Stimulated activated CD4-positive, alpha-beta T cell treated with anti-CD3 and anti-CD28 coated beads, TNF-alpha, amount 100 ng/mL, for 4 hours (primary cell): ENCODE results near the gene MSS51.
"Not testable (repeated sequence)": the region's sequence is repeated elsewhere in the genome, so short reads cannot be mapped to it uniquely, and the experiment has no call there.

Experiments
- DNase-seq, 3 experiments: peaks; one replicate each; pipeline ENCODE4 v3.0.0-alpha.2; 2020; ENCODE audit warnings: low read depth in 3 of 3

Gene MSS51

DNA sequence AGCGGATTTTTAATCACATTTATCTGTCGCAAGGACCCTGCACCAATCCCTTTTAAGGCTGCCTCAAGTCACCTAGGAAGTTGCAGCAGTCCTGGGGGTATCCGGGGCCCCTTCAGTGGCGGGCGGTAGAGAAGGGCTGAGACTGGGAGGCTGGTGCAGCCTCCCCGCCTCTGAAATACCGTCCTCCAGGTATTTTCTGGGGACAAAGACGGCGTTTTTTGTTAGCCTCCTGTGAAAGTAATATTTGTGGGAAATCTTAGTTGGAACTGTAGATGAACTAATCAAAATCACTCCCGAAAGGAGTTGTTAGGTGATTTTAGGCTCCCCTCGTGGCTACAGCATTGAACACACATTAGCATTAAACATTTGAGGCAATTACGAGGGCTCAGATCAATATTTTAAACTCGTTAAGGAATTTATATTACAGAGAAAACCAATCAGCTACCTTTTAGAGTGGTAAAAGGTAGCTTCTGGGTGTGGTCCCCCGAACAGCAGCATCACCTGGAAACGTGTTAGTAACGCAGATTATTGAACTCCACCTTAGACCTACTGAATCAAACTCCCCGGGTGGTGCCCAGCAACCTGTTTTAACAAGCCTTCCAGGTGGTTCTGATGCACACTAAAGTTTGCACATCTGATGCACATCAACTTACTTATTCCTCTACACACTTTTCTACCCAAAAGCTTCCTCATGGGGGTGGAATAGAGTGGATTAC, 19.0 kb downstream of the MSS51 start:
- DNase-seq = no peak

DNA sequence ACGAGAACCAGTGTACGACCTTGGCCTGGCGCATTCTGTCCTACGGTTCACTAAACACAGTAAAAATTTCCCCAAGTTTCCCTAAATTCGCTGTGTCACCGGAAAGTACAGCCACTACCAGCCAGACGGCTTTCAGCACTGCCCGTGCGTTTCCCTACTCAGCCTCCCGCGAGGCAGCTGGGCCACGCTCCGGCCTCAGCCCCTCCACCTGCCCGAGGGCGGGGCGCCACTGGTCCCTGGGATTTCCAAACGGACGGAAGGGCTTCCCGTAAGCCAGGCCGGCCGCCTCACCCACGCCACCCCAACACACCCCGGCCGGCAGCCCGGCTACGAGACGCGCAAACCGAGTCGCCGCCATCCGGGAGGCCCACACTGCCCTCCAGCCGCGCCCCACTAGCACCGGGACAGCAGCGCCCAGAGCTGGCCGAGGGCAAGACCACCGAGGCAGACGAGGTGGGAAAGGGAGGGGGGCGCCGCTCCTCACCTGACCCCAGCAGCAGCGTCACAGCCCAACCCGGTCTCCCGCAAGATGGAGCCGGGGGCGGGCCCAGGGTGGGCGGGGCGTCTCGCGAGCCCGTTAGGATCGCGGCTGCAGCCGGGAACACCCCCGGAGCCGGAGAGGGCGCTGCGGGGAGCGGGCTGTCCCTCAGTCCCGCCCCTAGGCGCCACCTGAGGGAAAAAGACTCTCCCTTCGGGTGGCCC, 19.7 kb downstream of the MSS51 start, which contains the start of gene ANXA7:
TSS of gene ANXA7 (minus strand) at position 531 of the 702 bp plus-strand sequence. CDS start 13,202 bp downstream, outside the sequence.
- peak; percentile 85 to 93 (median 88) for DNase-seq

DNA sequence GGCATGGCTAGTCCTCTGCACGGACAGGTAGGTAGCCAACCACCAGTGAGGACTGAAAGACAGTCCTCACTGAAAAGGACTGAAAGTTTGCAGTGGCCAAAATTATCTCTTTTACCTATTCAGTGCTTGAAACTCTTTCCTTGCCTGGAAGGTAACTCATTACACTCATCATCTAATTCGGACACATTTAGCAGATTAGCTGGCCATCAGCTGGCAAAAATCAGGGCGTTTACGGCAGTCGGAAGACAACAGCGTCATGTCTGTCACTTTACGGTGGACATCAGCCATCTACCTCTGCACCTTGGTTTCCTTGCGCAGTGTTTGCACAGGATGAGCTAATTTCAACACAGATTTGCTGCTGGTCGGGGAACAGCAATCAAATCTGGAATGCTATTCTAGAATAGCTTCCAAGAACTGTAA, 20.2 kb downstream of the MSS51 start:
- DNase-seq = no peak

DNA sequence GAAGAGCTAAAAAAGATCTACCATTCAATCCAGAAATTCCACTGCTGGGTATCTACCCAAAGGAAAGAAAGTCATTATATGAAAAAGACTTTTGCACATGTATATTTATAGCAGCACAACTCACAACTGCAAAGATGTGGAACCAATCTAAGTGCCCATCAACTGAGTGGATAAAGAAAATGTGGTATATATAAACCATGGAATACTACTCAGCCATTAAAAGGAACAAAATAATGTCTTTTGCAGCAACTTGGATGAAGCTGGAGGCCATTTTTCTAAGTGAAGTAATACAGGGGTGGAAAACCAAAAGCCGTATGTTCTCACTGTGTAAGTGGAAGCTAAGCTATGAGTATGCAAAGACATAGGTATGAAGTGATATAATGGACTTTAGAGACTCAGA, 22.5 kb downstream of the MSS51 start:
- no peak for DNase-seq

- no peak for DNase-seq
Observed at GRCh38 chr10:73408978-73409521, 24.3 kb downstream of the MSS51 start.

- DNase-seq = no peak
Observed at GRCh38 chr10:73408061-73408460, 25.3 kb downstream of the MSS51 start.

DNA sequence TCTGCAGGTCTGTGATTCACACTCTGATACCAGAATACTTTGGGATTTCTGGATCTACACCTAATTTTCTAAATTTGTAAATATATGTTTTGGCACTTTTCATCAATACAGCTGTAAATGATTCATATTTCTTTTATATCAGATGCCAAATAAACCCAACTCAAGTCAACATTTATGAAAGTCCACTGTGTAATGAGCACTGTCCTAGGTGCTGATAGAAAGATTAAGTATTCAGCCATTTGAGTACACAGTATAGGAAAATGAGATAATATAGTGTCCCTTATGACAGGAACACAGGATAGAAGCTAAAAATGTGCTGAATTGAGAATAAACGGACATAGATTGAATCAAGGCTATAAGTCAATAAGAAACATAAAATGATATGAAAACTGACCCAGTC, 25.9 kb downstream of the MSS51 start:
- no peak for DNase-seq

DNA sequence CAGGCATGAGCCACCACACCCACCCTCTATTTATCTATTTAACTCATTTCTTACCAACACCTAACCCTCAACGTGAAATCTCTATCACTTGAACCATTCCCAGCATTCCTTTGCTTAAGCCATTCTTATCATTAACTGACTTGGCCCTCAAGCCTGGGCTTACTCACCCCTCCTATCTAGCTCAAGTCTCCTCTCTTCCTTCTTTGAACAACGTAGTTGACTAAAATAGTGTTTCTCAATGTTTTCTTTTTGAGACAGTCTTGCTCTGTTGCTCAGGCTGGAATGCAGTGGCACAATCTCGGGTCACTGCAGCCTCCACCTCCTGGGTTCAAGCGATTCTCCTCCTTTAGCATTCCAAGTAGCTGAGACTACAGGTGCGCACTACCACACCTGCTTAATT, 26.5 kb downstream of the MSS51 start:
- no peak for DNase-seq

GRCh38 chr10:73405556-73405955, 27.8 kb downstream of the MSS51 start:
- DNase-seq = no peak

- no peak for DNase-seq
Observed at GRCh38 chr10:73404690-73405089, 28.7 kb downstream of the MSS51 start.

- DNase-seq = no peak
Observed at GRCh38 chr10:73401636-73402035, 31.7 kb downstream of the MSS51 start.

- DNase-seq = no peak
Observed at GRCh38 chr10:73399063-73399462, 34.3 kb downstream of the MSS51 start.

DNA sequence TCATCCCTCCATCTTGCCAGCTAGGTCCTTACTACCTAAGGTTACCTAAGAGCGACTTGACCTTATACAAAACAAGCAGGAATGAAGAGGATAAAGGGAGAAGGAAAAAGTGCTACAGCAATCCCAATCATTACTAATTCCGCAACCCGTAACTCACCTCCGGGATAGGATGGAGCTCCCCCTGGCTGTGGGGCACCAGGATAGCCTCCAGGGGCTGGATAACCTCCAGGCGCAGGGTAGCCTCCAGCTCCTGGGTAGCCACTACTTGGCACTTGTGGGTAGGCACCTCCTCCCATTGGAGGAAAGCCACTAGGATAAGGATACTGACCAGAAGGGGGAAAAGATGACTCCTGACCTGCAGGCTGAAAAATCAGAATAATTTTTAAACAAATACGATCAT, 35.3 kb downstream of the MSS51 start:
- no peak for DNase-seq

GRCh38 chr10:73394325-73394724, 39.0 kb downstream of the MSS51 start:
- not testable (repeated sequence) for DNase-seq

GRCh38 chr10:73388228-73388627, 45.1 kb downstream of the MSS51 start:
- no peak for DNase-seq

GRCh38 chr10:73386583-73386982, 46.8 kb downstream of the MSS51 start:
- no peak for DNase-seq

GRCh38 chr10:73379064-73379748, 54.2 kb downstream of the MSS51 start:
- no peak for DNase-seq

DNA sequence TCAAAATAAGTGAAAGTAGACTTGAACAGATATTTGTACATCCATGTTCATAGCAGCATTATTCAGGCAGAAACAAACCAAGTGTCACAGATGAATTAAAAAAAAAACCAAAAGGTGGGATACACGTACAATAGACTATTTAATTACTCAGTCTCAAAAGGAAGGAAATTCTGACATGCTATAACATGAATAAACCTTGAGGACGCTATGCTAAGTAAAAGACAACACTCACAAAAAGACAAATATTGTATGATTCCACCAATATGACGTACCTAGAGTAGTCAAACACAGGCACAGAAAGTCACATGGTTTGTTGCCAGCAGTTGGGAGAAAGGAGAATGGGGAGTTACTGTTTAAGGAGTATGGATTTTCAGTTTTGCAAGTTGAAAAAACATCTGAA, 56.7 kb downstream of the MSS51 start:
- DNase-seq = no peak
